Inflammatory macrophage (primary cell): Measurements from ENCODE around the gene MYO5B.

Experiments
- DNase-seq, 2 donors: peaks; one replicate each; pipeline ENCODE4 v3.0.0-alpha.2; 2020 to 2022

The MYO5B gene

GRCh38 chr18:50188652-50189051 lies 6.3 kb downstream of the MYO5B start:
- DNase-seq, result no peak

GRCh38 chr18:50187659-50188058 lies 7.3 kb downstream of the MYO5B start:
- no peak for DNase-seq

GRCh38 chr18:50186385-50186784 lies 8.6 kb downstream of the MYO5B start:
- no peak for DNase-seq

GRCh38 chr18:50183556-50183955 lies 11.4 kb downstream of the MYO5B start:
- DNase-seq, result no peak

GRCh38 chr18:50182511-50182910 lies 12.4 kb downstream of the MYO5B start:
- no peak for DNase-seq

- DNase-seq, result no peak
These were observed 13.4 kb downstream of the MYO5B start for GRCh38 chr18:50181590-50181989.

- no peak for DNase-seq
These were observed 15.5 kb downstream of the MYO5B start for GRCh38 chr18:50179465-50179864.

- no peak for DNase-seq
These were observed 17.5 kb downstream of the MYO5B start for GRCh38 chr18:50177294-50177992.

- no peak for DNase-seq
These were observed 22.6 kb downstream of the MYO5B start for GRCh38 chr18:50172367-50172766.

- DNase-seq, result no peak
These were observed 23.5 kb downstream of the MYO5B start for GRCh38 chr18:50171406-50171805.

GRCh38 chr18:50170004-50170403 lies 24.9 kb downstream of the MYO5B start:
- no peak for DNase-seq

GRCh38 chr18:50169149-50169548 lies 25.8 kb downstream of the MYO5B start:
- DNase-seq, result no peak

GRCh38 chr18:50167966-50168365 lies 27.0 kb downstream of the MYO5B start:
- DNase-seq, result no peak

GRCh38 chr18:50166901-50167300 lies 28.0 kb downstream of the MYO5B start:
- no peak for DNase-seq

GRCh38 chr18:50163505-50163904 lies 31.4 kb downstream of the MYO5B start:
- DNase-seq, result no peak

- DNase-seq, result no peak
These were observed 32.3 kb downstream of the MYO5B start for GRCh38 chr18:50162486-50163304.

- DNase-seq, result no peak
These were observed 33.2 kb downstream of the MYO5B start for GRCh38 chr18:50161597-50162205.

GRCh38 chr18:50159654-50160046 lies 35.3 kb downstream of the MYO5B start:
- DNase-seq, result no peak

- no peak for DNase-seq
These were observed 35.9 kb downstream of the MYO5B start for GRCh38 chr18:50158866-50159653.

GRCh38 chr18:50155406-50155805 lies 39.5 kb downstream of the MYO5B start:
- no peak for DNase-seq

GRCh38 chr18:50154420-50154819 lies 40.5 kb downstream of the MYO5B start:
- DNase-seq, result no peak

- no peak for DNase-seq
These were observed 42.0 kb downstream of the MYO5B start for GRCh38 chr18:50152900-50153299.

- DNase-seq, result no peak
These were observed 43.0 kb downstream of the MYO5B start for GRCh38 chr18:50151926-50152325.
